ENCODE measurements around the gene BATF.
A peak's percentile ranks its signal among the peaks of the same experiment; 100 is the strongest.

The BATF gene

DNA sequence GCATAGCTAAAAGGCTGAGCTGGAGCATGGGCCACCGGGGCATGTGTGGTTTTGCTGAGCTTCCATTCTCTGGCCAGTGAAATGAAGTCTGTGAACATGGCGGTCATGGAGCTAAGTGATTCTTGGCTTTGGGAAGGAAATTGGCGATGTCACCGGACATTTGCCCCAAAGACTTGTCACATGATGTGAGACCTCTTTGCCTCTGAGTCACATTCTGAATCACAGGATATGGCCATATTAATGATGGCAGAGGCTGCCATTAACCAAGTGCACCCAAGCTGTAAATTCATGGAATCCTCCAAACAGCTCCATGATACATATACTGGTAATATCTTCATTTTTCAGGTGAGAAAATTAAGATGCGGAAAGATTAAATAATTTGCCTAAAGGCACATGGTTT lies 27.4 kb upstream of the BATF start:
- peaks cover 30% of the 10 kb centered on the region for H3K4me1 Mint-ChIP-seq (ENCODE audit: low read depth)
- no peak overlapping the region for H3K4me3 Mint-ChIP-seq

GRCh38 chr14:75495399-75495798 lies 26.9 kb upstream of the BATF start:
- H3K4me3 Mint-ChIP-seq = no peak overlapping the region
- no peaks in the 10 kb centered on the region for H3K27me3 Mint-ChIP-seq
- peaks cover 30% of the 10 kb centered on the region for H3K4me1 Mint-ChIP-seq (ENCODE audit: low read depth)
- H3K27ac Mint-ChIP-seq = no peak overlapping the region
- H3K9me3 Mint-ChIP-seq (ENCODE audit: low read depth) = no peaks in the 10 kb centered on the region
- no peaks in the 10 kb centered on the region for H3K36me3 Mint-ChIP-seq

More for the DNA sequence above, 27.4 kb upstream of the BATF start:
- Mint-ChIP-seq H3K9me3 (ENCODE audit: low read depth) (no peaks in the 10 kb centered on the region), H3K27ac (no peak overlapping the region), H3K27me3 (no peaks in the 10 kb centered on the region), H3K36me3 (no peaks in the 10 kb centered on the region)

GRCh38 chr14:75495882-75496281 lies 26.4 kb upstream of the BATF start:
- no peaks in the 10 kb centered on the region for H3K27me3 Mint-ChIP-seq
- no peaks in the 10 kb centered on the region for H3K9me3 Mint-ChIP-seq (ENCODE audit: low read depth)
- no peak overlapping the region for H3K4me3 Mint-ChIP-seq
- no peak overlapping the region for H3K27ac Mint-ChIP-seq
- H3K4me1 Mint-ChIP-seq (ENCODE audit: low read depth) = peaks cover 30% of the 10 kb centered on the region
- H3K36me3 Mint-ChIP-seq = no peaks in the 10 kb centered on the region

DNA sequence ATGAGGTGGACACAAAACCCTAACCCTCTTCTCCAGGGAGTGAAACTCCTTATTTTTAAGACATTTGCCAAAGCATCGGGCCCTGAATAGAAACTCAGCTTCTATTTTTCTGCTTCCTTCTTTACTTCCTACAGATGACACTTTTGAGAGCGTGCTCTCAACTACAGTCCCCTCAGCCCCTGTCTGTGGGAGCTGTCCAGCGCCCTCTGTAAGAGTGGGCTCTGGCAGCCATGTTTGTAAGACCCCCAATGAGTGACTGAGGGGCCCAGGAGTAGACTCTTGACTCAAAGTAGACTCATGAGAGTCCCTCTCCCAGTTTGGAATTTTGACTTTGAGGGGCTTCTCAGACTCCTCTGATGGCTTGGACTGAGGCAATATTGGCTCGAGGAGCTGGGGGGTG lies 25.5 kb upstream of the BATF start:
- peaks cover 30% of the 10 kb centered on the region for H3K4me1 Mint-ChIP-seq (ENCODE audit: low read depth)

GRCh38 chr14:75497191-75497590 lies 25.1 kb upstream of the BATF start:
- Mint-ChIP-seq H3K9me3 (ENCODE audit: low read depth) (no peaks in the 10 kb centered on the region), H3K27me3 (no peaks in the 10 kb centered on the region), H3K4me1 (ENCODE audit: low read depth) (peaks cover 30% of the 10 kb centered on the region), H3K27ac (peak overlapping the region; percentile 69), H3K4me3 (peak overlapping the region; percentile 22), H3K36me3 (no peaks in the 10 kb centered on the region)

More for the DNA sequence above, 25.5 kb upstream of the BATF start:
- Mint-ChIP-seq H3K27me3 (no peaks in the 10 kb centered on the region), H3K27ac (peak overlapping the region; percentile 69), H3K36me3 (no peaks in the 10 kb centered on the region), H3K9me3 (ENCODE audit: low read depth) (no peaks in the 10 kb centered on the region), H3K4me3 (no peak overlapping the region)

DNA sequence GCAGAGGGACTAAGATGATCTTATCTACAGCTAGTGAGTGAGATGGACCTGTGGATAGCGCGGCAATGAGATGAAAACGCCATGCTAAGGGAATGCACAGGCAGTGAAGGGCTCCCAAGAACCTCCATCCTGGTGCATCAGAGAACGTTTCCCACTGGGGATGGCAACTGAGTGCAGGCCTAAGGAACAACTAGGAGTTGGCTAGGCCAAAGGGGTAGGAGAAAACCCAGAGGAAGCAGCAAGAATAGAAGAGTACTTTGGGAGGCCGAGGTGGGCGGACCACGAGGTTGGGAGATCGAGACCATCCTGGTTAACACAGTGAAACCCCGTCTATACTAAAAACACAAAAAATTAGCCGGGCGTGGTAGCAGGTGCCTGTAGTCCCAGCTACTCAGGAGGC lies 24.6 kb upstream of the BATF start:
- H3K36me3 Mint-ChIP-seq = no peaks in the 10 kb centered on the region
- H3K4me3 Mint-ChIP-seq = peak overlapping the region; percentile 22
- H3K27me3 Mint-ChIP-seq = no peaks in the 10 kb centered on the region
- peak overlapping the region; percentile 69 for H3K27ac Mint-ChIP-seq
- peaks cover 29% of the 10 kb centered on the region for H3K4me1 Mint-ChIP-seq (ENCODE audit: low read depth)
- H3K9me3 Mint-ChIP-seq (ENCODE audit: low read depth) = no peaks in the 10 kb centered on the region

GRCh38 chr14:75499084-75499875 lies 23.0 kb upstream of the BATF start:
- H3K36me3 Mint-ChIP-seq = no peaks in the 10 kb centered on the region
- no peaks in the 10 kb centered on the region for H3K9me3 Mint-ChIP-seq (ENCODE audit: low read depth)
- H3K4me1 Mint-ChIP-seq (ENCODE audit: low read depth) = peaks cover 18% of the 10 kb centered on the region
- H3K4me3 Mint-ChIP-seq = no peak overlapping the region
- no peaks in the 10 kb centered on the region for H3K27me3 Mint-ChIP-seq
- peak overlapping the region; percentile 22 for H3K27ac Mint-ChIP-seq

- Mint-ChIP-seq H3K4me3 (no peak overlapping the region), H3K4me1 (ENCODE audit: low read depth) (peaks cover 13% of the 10 kb centered on the region), H3K27ac (no peak overlapping the region), H3K27me3 (no peaks in the 10 kb centered on the region), H3K36me3 (no peaks in the 10 kb centered on the region), H3K9me3 (ENCODE audit: low read depth) (no peaks in the 10 kb centered on the region)
These were observed 21.2 kb upstream of the BATF start for GRCh38 chr14:75501080-75501479.

DNA sequence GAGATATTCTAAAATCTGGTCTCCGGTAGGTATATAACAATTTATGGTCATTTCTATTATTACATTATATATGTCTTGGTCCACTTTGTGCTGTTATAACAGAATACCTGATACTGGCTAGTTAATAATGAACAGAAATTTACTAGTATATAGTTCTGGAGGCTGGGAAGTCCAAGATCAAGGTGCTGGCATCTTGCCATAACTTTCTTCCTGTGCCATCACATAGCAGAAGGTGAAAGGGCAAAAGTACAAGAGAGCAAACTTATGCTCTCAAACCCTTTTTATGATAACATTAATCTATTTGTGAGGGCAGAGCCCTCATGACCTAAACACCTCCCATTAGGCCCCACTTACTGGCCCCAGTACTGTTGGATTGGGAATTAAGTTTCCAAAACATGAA lies 17.9 kb upstream of the BATF start:
- H3K4me1 Mint-ChIP-seq (ENCODE audit: low read depth) = peaks cover 8% of the 10 kb centered on the region
- H3K27me3 Mint-ChIP-seq = no peaks in the 10 kb centered on the region
- H3K4me3 Mint-ChIP-seq = no peak overlapping the region
- peaks cover 3% of the 10 kb centered on the region for H3K36me3 Mint-ChIP-seq
- peaks cover 7% of the 10 kb centered on the region for H3K9me3 Mint-ChIP-seq (ENCODE audit: low read depth)
- H3K27ac Mint-ChIP-seq = no peak overlapping the region

GRCh38 chr14:75506930-75507329 lies 15.3 kb upstream of the BATF start:
- Mint-ChIP-seq H3K27ac (no peak overlapping the region), H3K36me3 (peaks cover 6% of the 10 kb centered on the region), H3K4me1 (ENCODE audit: low read depth) (peaks cover 21% of the 10 kb centered on the region), H3K27me3 (no peaks in the 10 kb centered on the region), H3K9me3 (ENCODE audit: low read depth) (peaks cover 15% of the 10 kb centered on the region), H3K4me3 (no peak overlapping the region)

- Mint-ChIP-seq H3K36me3 (peaks cover 6% of the 10 kb centered on the region), H3K4me1 (ENCODE audit: low read depth) (peaks cover 31% of the 10 kb centered on the region), H3K27ac (peak overlapping the region; percentile 89), H3K9me3 (ENCODE audit: low read depth) (peaks cover 20% of the 10 kb centered on the region), H3K4me3 (peak overlapping the region; percentile 2), H3K27me3 (no peaks in the 10 kb centered on the region)
These were observed 11.7 kb upstream of the BATF start for GRCh38 chr14:75510547-75510946.

- Mint-ChIP-seq H3K9me3 (ENCODE audit: low read depth) (peaks cover 20% of the 10 kb centered on the region), H3K27ac (peak overlapping the region; percentile 89), H3K36me3 (peaks cover 6% of the 10 kb centered on the region), H3K27me3 (no peaks in the 10 kb centered on the region), H3K4me3 (no peak overlapping the region), H3K4me1 (ENCODE audit: low read depth) (peaks cover 37% of the 10 kb centered on the region)
These were observed 11.1 kb upstream of the BATF start for GRCh38 chr14:75511201-75511600.

- H3K4me3 Mint-ChIP-seq = no peak overlapping the region
- peaks cover 35% of the 10 kb centered on the region for H3K4me1 Mint-ChIP-seq (ENCODE audit: low read depth)
- H3K27me3 Mint-ChIP-seq = no peaks in the 10 kb centered on the region
- no peak overlapping the region for H3K27ac Mint-ChIP-seq
- H3K36me3 Mint-ChIP-seq = peaks cover 5% of the 10 kb centered on the region
- H3K9me3 Mint-ChIP-seq (ENCODE audit: low read depth) = peaks cover 13% of the 10 kb centered on the region
These were observed 8.2 kb upstream of the BATF start for GRCh38 chr14:75513911-75514672.

DNA sequence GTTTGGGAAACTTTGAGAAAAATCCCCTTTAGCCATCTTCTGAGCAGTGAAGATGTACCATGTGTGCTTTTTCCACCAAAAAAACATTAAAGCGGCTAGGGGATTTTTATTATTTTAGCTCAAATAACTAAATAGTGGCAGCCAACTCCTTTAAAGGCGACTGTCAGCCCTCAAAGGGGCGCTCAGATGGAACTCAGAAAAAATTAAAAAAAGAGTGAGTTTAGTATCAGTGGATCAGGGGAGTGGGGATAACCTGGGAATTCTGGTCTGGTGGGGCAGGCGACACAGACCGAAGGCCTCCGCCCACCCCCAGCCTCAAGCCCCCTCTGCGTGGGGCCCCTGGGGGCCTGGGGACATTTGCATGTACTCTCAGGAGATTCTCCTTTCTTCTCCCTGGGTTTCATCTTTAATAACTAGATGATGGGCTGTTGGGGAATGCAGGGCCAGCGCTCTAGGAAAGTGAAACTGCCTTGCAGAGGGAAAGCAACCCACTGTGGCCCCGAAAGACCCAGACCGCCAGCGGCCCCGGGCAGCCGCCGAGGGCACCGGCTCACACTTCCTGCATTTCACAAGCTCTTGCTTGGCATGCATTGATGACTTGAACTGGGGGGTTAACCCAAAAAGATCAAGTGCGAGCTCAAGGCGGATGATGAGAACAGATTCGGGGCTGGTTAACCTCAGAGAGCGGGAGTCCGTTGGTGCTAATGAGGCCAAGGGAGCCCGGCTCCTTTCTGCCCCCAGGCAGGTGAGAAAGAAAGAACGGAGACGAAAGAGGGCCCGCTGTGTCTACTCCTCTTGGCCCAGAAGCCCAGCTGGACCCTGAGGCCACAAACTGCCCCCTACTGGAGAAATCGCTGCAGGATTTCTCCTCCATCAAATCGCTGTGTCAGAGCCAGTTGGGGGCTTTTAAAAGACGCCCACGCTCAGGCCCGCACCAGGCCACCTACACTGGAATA lies 7.3 kb upstream of the BATF start:
- Mint-ChIP-seq H3K36me3 (peaks cover 5% of the 10 kb centered on the region), H3K4me3 (peak overlapping the region; percentile 77), H3K4me1 (ENCODE audit: low read depth) (peaks cover 33% of the 10 kb centered on the region), H3K27me3 (no peaks in the 10 kb centered on the region), H3K9me3 (ENCODE audit: low read depth) (peaks cover 13% of the 10 kb centered on the region), H3K27ac (peak overlapping the region; percentile 93)
